H1 (cell line): Measurements from ENCODE around the gene MACROD2. TPM values are rescaled to one million over a fixed set of nuclear protein-coding genes. Genes with fewer than 3 reads are reported as not detected.

ENCODE experiments used
- CTCF ChIA-PET: fragments of 300-600 bp; sonication (Branson Sonifier 250); formaldehyde crosslinking; loops from one replicate; lab custom pipeline; 2021; ENCODE audit not compliant: partially characterized antibody; lab: Charles Lee
- POLR2A ChIA-PET: fragments of 300-600 bp; sonication (Branson Sonifier 250); formaldehyde crosslinking; loops from one replicate; lab custom pipeline; 2021; ENCODE audit warnings: inconsistent platforms; ENCODE audit not compliant: partially characterized antibody; lab: Charles Lee
- DNase-seq, 2 experiments: peaks; one replicate each; pipeline versions ENCODE4 v3.0.0 to v3.0.0-alpha.2; 2010 to 2022; ENCODE audit warnings: low spot score in 2 of 2, low read depth in 1 of 2, mixed read lengths in 1 of 2
- FAIRE-seq: peaks from 2 replicates; lab custom pipeline; 2011; peaks lifted over from hg19 to GRCh38; lab: Jason Lieb, UNC
- H2AFZ ChIP-seq: 2 replicates; pipeline ENCODE4 v1.8.1; 2012; ENCODE audit warnings: low read length, inconsistent platforms
- H2AK5ac ChIP-seq: 2 replicates; pipeline ENCODE4 v1.6.1; 2013; ENCODE audit warnings: low read depth, low read length
- H2BK120ac ChIP-seq: replicated peaks from 2 replicates; pipeline ENCODE3; 2013; ENCODE audit warnings: low read depth, low read length, inconsistent platforms
- H2BK12ac ChIP-seq: 2 replicates; pipeline ENCODE4 v1.6.1; 2013; ENCODE audit warnings: low read depth, low read length
- H2BK15ac ChIP-seq: 2 replicates; pipeline ENCODE4 v1.6.1; 2013; ENCODE audit warnings: low read length
- H2BK20ac ChIP-seq: 2 replicates; pipeline ENCODE4 v1.6.1; 2013; ENCODE audit warnings: low read length
- H2BK5ac ChIP-seq: 2 replicates; pipeline ENCODE4 v1.6.1; 2013; ENCODE audit warnings: low read depth, low read length
- H3K14ac ChIP-seq: 2 replicates; pipeline ENCODE4 v1.6.1; 2013; ENCODE audit warnings: inconsistent platforms; ENCODE audit not compliant: insufficient read length
- H3K18ac ChIP-seq: 2 replicates; pipeline ENCODE4 v1.6.1; 2013; ENCODE audit warnings: low read length; ENCODE audit errors: extremely low read depth
- H3K23ac ChIP-seq: 2 replicates; pipeline ENCODE4 v1.6.1; 2013; ENCODE audit warnings: inconsistent platforms; ENCODE audit not compliant: insufficient read length
- H3K23me2 ChIP-seq: 2 replicates; pipeline ENCODE4 v1.6.1; 2013; ENCODE audit warnings: low read depth, low read length
- H3K27ac ChIP-seq: 2 replicates; pipeline ENCODE4 v1.6.1; 2011; ENCODE audit warnings: low read depth, low read length, inconsistent platforms
- H3K27me3 ChIP-seq, 4 experiments: replicated peaks in 1 of 4; 1 replicate in 1 of 4; 2 replicates in 3 of 4; pipeline versions ENCODE4 v1.6.1 to v1.8.1; 2011 to 2013; ENCODE audit warnings: low read length in 3 of 4, mild to moderate bottlenecking in 3 of 4, inconsistent platforms in 2 of 4, mixed read lengths in 2 of 4, moderate library complexity in 1 of 4; ENCODE audit not compliant: control insufficient read depth in 3 of 4, insufficient read depth in 3 of 4; ENCODE audit errors: extremely low read depth in 1 of 4
- H3K36me3 ChIP-seq, 4 experiments: 2 replicates each; pipeline versions ENCODE4 v1.6.1 to v1.8.1; 2011 to 2013; ENCODE audit warnings: mild to moderate bottlenecking in 4 of 4, low read length in 3 of 4, moderate library complexity in 2 of 4, control low read depth in 1 of 4, inconsistent platforms in 1 of 4; ENCODE audit not compliant: insufficient read depth in 4 of 4, control insufficient read depth in 2 of 4
- H3K4ac ChIP-seq: replicated peaks from 2 replicates; pipeline ENCODE3; 2013; ENCODE audit warnings: low read length, low read depth, mixed read lengths, inconsistent platforms; ENCODE audit not compliant: insufficient read length
- H3K4me1 ChIP-seq, 4 experiments: replicated peaks in 1 of 4; 1 replicate in 1 of 4; 2 replicates in 3 of 4; pipeline versions ENCODE4 v1.6.1 to v1.8.1; 2011 to 2013; ENCODE audit warnings: low read length in 3 of 4, inconsistent platforms in 2 of 4, mixed read lengths in 1 of 4; ENCODE audit not compliant: insufficient read depth in 4 of 4, control insufficient read depth in 3 of 4
- H3K4me2 ChIP-seq, 2 experiments: 2 replicates each; pipeline versions ENCODE4 v1.6.1 to v1.8.1; 2011 to 2013; ENCODE audit warnings: low read depth in 2 of 2, low read length in 2 of 2, control low read depth in 1 of 2, inconsistent platforms in 1 of 2, mild to moderate bottlenecking in 1 of 2; ENCODE audit not compliant: insufficient read depth in 1 of 2
- H3K4me3 ChIP-seq, 4 experiments: fragments of 200-600, 300-600 bp in 1 of 4; sonication (generic), shearing (Covaris generic), sonication (Bioruptor Twin) in 1 of 4; 2 replicates each; pipeline versions ENCODE4 v1.5.1 to v1.8.1; 2011 to 2016; ENCODE audit warnings: low read length in 4 of 4, low read depth in 3 of 4, control low read depth in 2 of 4, inconsistent platforms in 2 of 4, mild to moderate bottlenecking in 2 of 4, mixed read lengths in 1 of 4, moderate library complexity in 1 of 4; ENCODE audit not compliant: insufficient read depth in 2 of 4; ENCODE audit errors: extremely low read depth in 1 of 4
- H3K56ac ChIP-seq: replicated peaks from 2 replicates; pipeline ENCODE3; 2013; ENCODE audit warnings: low read depth, mild to moderate bottlenecking, mixed read lengths, low read length, inconsistent platforms; ENCODE audit not compliant: insufficient read length
- H3K79me1 ChIP-seq: 2 replicates; pipeline ENCODE4 v1.6.1; 2013; ENCODE audit warnings: low read depth, low read length, control low read depth
- H3K79me2 ChIP-seq, 2 experiments: 2 replicates each; pipeline versions ENCODE4 v1.6.1 to v1.8.1; 2012 to 2013; ENCODE audit warnings: low read length in 2 of 2, mild to moderate bottlenecking in 2 of 2, inconsistent platforms in 1 of 2; ENCODE audit not compliant: insufficient read depth in 2 of 2, control insufficient read depth in 1 of 2
- H3K9ac ChIP-seq, 4 experiments: replicated peaks in 1 of 4; 1 replicate in 1 of 4; 2 replicates in 3 of 4; pipeline versions ENCODE4 v1.6.1 to v1.8.1; 2011 to 2013; ENCODE audit warnings: low read depth in 3 of 4, low read length in 3 of 4, control low read depth in 2 of 4, mild to moderate bottlenecking in 2 of 4, moderate library complexity in 2 of 4, inconsistent platforms in 1 of 4; ENCODE audit errors: extremely low read depth in 1 of 4
- H3K9me3 ChIP-seq, 2 experiments: 2 replicates each; pipeline versions ENCODE4 v1.6.1 to v1.8.1; 2012 to 2013; ENCODE audit warnings: mild to moderate bottlenecking in 2 of 2, moderate library complexity in 2 of 2, control low read depth in 1 of 2, inconsistent platforms in 1 of 2, low read depth in 1 of 2, low read length in 1 of 2, mixed read lengths in 1 of 2; ENCODE audit not compliant: insufficient read depth in 2 of 2
- H4K20me1 ChIP-seq, 2 experiments: replicated peaks in 1 of 2; 2 replicates each; pipeline versions ENCODE3 to v1.8.1; 2011 to 2013; ENCODE audit warnings: inconsistent platforms in 2 of 2, low read length in 2 of 2, mild to moderate bottlenecking in 1 of 2; ENCODE audit not compliant: insufficient read depth in 2 of 2, control insufficient read depth in 1 of 2
- H4K5ac ChIP-seq: 2 replicates; pipeline ENCODE4 v1.6.1; 2013; ENCODE audit warnings: low read length, low read depth, mixed read lengths, inconsistent platforms; ENCODE audit not compliant: insufficient read length
- H4K8ac ChIP-seq: 2 replicates; pipeline ENCODE4 v1.8.0; 2013; ENCODE audit warnings: mild to moderate bottlenecking, moderate library complexity, low read length, inconsistent platforms; ENCODE audit not compliant: insufficient read depth; ENCODE audit errors: extremely low read depth
- H4K91ac ChIP-seq: replicated peaks from 2 replicates; pipeline ENCODE3; 2013; ENCODE audit warnings: low read length, mixed read lengths, inconsistent platforms; ENCODE audit not compliant: insufficient read length
- ASH2L ChIP-seq: fragments of 200-600, 300-600 bp; sonication (generic); IDR thresholded peaks from one replicate; pipeline ENCODE4 v1.7.1; 2017; ENCODE audit warnings: low read length
- FOSL1 ChIP-seq: IDR thresholded peaks from 2 replicates; pipeline ENCODE4 v1.6.1; 2011; ENCODE audit warnings: mild to moderate bottlenecking, low read depth, low read length, moderate library complexity; ENCODE audit not compliant: insufficient read depth
- KDM4A ChIP-seq: IDR thresholded peaks from one replicate; pipeline ENCODE4 v1.7.1; 2012; ENCODE audit warnings: low read depth, mild to moderate bottlenecking, moderate library complexity, low read length, inconsistent platforms; ENCODE audit not compliant: severe bottlenecking
- MAFK ChIP-seq: IDR thresholded peaks from 2 replicates; pipeline ENCODE4 v1.6.1; 2012; ENCODE audit warnings: low read depth, mild to moderate bottlenecking, improper control_type of control experiment, low read length
- RAD21 ChIP-seq, 2 experiments: IDR thresholded peaks in 1 of 2; conservative IDR thresholded peaks in 1 of 2; 2 replicates each; pipeline ENCODE4 v1.6.1; 2011; ENCODE audit warnings: low read depth in 2 of 2, low read length in 2 of 2, improper control_type of control experiment in 1 of 2, inconsistent platforms in 1 of 2, mild to moderate bottlenecking in 1 of 2, moderate library complexity in 1 of 2
- RBBP5 ChIP-seq: IDR thresholded peaks from 2 replicates; pipeline ENCODE4 v1.7.1; 2012; ENCODE audit warnings: low read depth, mild to moderate bottlenecking, inconsistent platforms, low read length, moderate library complexity, borderline replicate concordance
- SP2 ChIP-seq: IDR thresholded peaks from 2 replicates; pipeline ENCODE4 v1.6.1; 2012; ENCODE audit warnings: mild to moderate bottlenecking, low read length, inconsistent platforms
- TEAD4 ChIP-seq: IDR thresholded peaks from 2 replicates; pipeline ENCODE4 v1.6.1; 2012; ENCODE audit warnings: low read depth, low read length, inconsistent platforms, mixed read lengths
- polyA plus RNA-seq, 7 experiments: library from polyadenylated mRNA; depleted of rRNA in 3 of 7; stranded (reverse) in 5 of 7; unstranded in 2 of 7; fragments of >200 nt in 5 of 7; fragments of 200-250 nt in 2 of 7; gene quantifications; 1 replicate in 5 of 7; 2 replicates in 1 of 7; 4 replicates in 1 of 7; pipeline versions ENCODE4 v1.2.1 to v1.2.3, GENCODE V29; 2011 to 2013; ENCODE audit warnings: missing spikeins in 2 of 7, mixed read lengths in 2 of 7
- total RNA-seq: library from RNA; stranded (reverse); fragmentation: NEBNext Ultra II Directional; extraction: Animal tissue kit (Norgen Biotek cat#: 25700); gene quantifications from 2 replicates; pipeline ENCODE4 v1.2.1, GENCODE V29; 2021

The MACROD2 gene
- total and polyA plus RNA-seq, 2 of the 8 experiments (the other 6 are each of a cell fraction or from before 2014, with no cell fraction given): 0.70 to 3.9 TPM

GRCh38 chr20:14597206-14597715, 601.9 kb downstream of the MACROD2 start:
- H3K27me3 ChIP-seq: no peaks in the 10 kb centered on the region
- no peak overlapping the region for H2BK5ac ChIP-seq
- no peak overlapping the region for H3K56ac ChIP-seq
- H3K36me3 ChIP-seq: no peaks in the 10 kb centered on the region
- H3K23me2 ChIP-seq: no peaks in the 10 kb centered on the region
- H4K20me1 ChIP-seq: no peaks in the 10 kb centered on the region
- H3K9ac ChIP-seq: no peak overlapping the region
- H3K23ac ChIP-seq: no peak overlapping the region
- TF ChIP-seq KDM4A (no peak), SP2 (no peak), TEAD4 (no peak), FOSL1 (no peak), MAFK (no peak), ASH2L (no peak), RAD21 (IDR thresholded peaks at IDR 0.05 in 1 of 2, conservative IDR thresholded peaks at IDR 0.05 in 1 of 2; ENCODE audit: low read depth in 2 of 2, low read length in 2 of 2) (no peak), RBBP5 (no peak)
- H3K9me3 ChIP-seq: no peaks in the 10 kb centered on the region
- H3K14ac ChIP-seq: no peak overlapping the region
- H3K79me2 ChIP-seq: no peaks in the 10 kb centered on the region
- no peak overlapping the region for H3K18ac ChIP-seq
- no peaks in the 10 kb centered on the region for H3K4me1 ChIP-seq
- H3K4me2 ChIP-seq: no peak overlapping the region
- no peak overlapping the region for H2AK5ac ChIP-seq
- no peak overlapping the region for H2BK20ac ChIP-seq
- H3K4me3 ChIP-seq: no peak overlapping the region
- no peak overlapping the region for H4K91ac ChIP-seq
- FAIRE-seq (no peak), DNase-seq (no peak)
- no peak overlapping the region for H2AFZ ChIP-seq
- H3K27ac ChIP-seq: no peak overlapping the region
- no peak overlapping the region for H2BK12ac ChIP-seq
- POLR2A ChIA-PET: no interaction called here
- no peak overlapping the region for H4K5ac ChIP-seq
- H3K79me1 ChIP-seq: no peaks in the 10 kb centered on the region
- CTCF ChIA-PET: interaction anchor here (1.5 kb wide), 1 partner anchor 260 kb away, joined by 3 read pairs; the partner anchor contains the start of gene FLRT3
- H2BK120ac ChIP-seq: no peak overlapping the region
- H3K4ac ChIP-seq: no peak overlapping the region
- H2BK15ac ChIP-seq: no peak overlapping the region
- no peak overlapping the region for H4K8ac ChIP-seq
